Measurements from ENCODE around the gene SNX6. TPM values are rescaled to one million over a fixed set of nuclear protein-coding genes. Genes with fewer than 3 reads are reported as not detected.

The SNX6 gene
- total and polyA plus RNA-seq, 2 donors: 62.9 to 86.5 TPM

DNA sequence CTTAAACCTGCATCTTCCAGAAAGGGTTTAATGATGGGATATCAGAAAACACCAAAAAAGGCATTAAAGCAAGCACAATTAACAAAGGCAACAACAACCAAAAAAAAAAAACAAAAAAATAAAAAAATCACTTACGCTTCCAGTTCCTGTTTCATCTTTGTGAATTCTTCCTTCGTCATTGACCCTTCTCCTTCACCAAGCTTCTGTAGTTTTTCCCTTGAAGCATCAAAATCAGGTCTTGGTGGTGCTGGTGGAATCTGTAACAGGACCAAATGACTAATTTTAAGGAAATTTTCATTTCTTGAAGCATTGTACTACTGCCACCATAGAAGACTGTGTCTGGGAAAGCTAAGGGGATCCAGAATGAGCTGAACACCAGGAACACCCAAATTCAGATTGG is 24.5 kb downstream of the SNX6 start:
- WGBS: 94% methylated on average over 2 of the region's 2 CpGs

DNA sequence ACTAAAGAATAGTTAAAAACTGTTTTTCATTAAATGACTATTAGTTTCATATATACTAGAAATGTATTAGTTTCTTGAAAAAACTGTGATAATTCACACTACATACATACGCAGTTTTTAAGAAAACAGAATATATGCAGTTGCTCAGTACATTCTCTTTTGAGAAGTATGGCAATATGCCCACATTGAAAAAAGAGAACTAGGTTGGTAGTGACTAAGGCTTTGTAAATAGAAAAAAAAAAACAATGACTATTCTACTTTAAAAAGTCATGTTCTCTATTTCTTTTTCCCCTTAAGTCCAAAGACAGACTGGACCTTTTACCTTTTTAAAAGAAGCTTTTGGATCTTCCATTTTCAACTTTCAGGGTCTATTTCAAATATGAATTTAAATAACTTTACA is 25.0 kb downstream of the SNX6 start:
- no peak for DNase-seq (ENCODE audit: low read depth in 6 of 9, low spot score in 9 of 9)
- WGBS: 96% methylated on average over 1 of the region's 1 CpG
- H3K4me3 ChIP-seq (ENCODE audit: low read length in 2 of 2): no peak overlapping the region
- H3K9me3 ChIP-seq (ENCODE audit: control insufficient read depth in 2 of 2, insufficient read depth in 1 of 2, low read length in 1 of 2): no peaks in the 10 kb centered on the region
- H3K27me3 ChIP-seq (ENCODE audit: control insufficient read depth in 2 of 2, insufficient read depth in 1 of 2, low read length in 1 of 2): no peaks in the 10 kb centered on the region
- no peaks in the 10 kb centered on the region for H3K4me1 ChIP-seq (ENCODE audit: control insufficient read depth in 2 of 2, insufficient read depth in 2 of 2, low read length in 2 of 2)
- H3K27ac ChIP-seq (ENCODE audit: low read depth in 1 of 2, low read length in 1 of 2): no peak overlapping the region
- H3K36me3 ChIP-seq (ENCODE audit: control insufficient read depth in 2 of 2, insufficient read depth in 2 of 2, low read length in 1 of 2): peaks cover 37 to 67% of the 10 kb centered on the region in 2 donors

More for the DNA sequence above, 24.5 kb downstream of the SNX6 start:
- Histone ChIP-seq H3K27me3 (ENCODE audit: control insufficient read depth in 2 of 2, insufficient read depth in 1 of 2, low read length in 1 of 2) (no peaks in the 10 kb centered on the region), H3K4me3 (ENCODE audit: low read length in 2 of 2) (no peak overlapping the region), H3K27ac (ENCODE audit: low read depth in 1 of 2, low read length in 1 of 2) (no peak overlapping the region), H3K9me3 (ENCODE audit: control insufficient read depth in 2 of 2, insufficient read depth in 1 of 2, low read length in 1 of 2) (no peaks in the 10 kb centered on the region), H3K36me3 (ENCODE audit: control insufficient read depth in 2 of 2, insufficient read depth in 2 of 2, low read length in 1 of 2) (peaks cover 32 to 63% of the 10 kb centered on the region in 2 donors), H3K4me1 (ENCODE audit: control insufficient read depth in 2 of 2, insufficient read depth in 2 of 2, low read length in 2 of 2) (no peaks in the 10 kb centered on the region)
- no peak for DNase-seq (ENCODE audit: low read depth in 6 of 9, low spot score in 9 of 9)

DNA sequence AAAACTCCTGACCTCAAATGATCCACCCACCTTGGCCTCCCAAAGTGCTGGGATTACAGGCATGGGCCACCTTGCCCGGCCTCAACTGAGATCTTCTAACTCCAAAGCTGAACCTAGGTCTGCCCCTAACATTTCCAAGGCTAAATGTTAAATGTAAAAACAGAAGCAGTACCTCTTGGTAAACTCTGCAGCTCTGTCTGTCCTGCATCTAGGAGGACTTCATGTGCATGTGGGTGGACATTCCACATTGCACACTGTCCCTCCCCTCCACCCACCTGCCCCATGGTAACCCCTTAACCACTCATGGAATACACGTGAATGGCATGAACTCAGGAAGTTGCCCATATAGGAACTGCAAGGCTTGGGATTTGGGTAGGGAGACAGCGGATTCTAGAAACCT is 33.1 kb downstream of the SNX6 start:
- 98% methylated on average over 3 of the region's 3 CpGs for WGBS
- DNase-seq (ENCODE audit: low read depth in 6 of 9, low spot score in 9 of 9): no peak
- H3K36me3 ChIP-seq (ENCODE audit: control insufficient read depth in 2 of 2, insufficient read depth in 2 of 2, low read length in 1 of 2): peaks cover 58 to 74% of the 10 kb centered on the region in 2 donors

DNA sequence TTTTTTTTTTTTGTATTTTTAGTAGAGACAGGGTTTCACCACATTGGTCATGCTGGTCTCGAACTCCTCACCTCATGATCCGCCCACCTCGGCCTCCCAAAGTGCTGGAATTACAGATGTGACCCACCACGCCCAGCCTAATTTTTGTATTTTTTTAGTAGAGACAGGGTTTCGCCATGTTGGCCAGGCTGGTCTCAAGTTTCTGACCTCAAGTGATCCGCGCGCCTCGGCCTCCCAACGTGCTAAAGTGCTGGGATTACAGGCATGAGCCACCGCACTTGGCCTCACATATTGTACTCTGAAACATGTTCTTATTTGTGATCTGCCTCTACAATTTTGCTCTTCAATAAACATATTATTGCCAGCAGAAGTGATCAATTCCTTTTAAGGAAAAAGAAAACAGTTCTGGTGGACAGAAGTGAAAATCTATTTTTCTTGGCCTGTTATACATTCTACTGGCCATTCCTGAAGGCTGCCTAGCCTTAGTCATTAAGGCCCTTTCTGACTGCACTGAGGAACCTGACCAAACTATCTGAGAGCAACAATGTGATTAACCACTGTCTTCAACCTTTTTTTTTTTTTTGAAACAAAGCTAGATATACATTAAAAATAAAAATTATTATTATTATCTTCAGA is 36.1 kb downstream of the SNX6 start:
- Histone ChIP-seq H3K4me3 (ENCODE audit: low read length in 2 of 2) (no peak overlapping the region), H3K27ac (ENCODE audit: low read depth in 1 of 2, low read length in 1 of 2) (no peak overlapping the region), H3K4me1 (ENCODE audit: control insufficient read depth in 2 of 2, insufficient read depth in 2 of 2, low read length in 2 of 2) (no peaks in the 10 kb centered on the region), H3K9me3 (ENCODE audit: control insufficient read depth in 2 of 2, insufficient read depth in 1 of 2, low read length in 1 of 2) (no peaks in the 10 kb centered on the region), H3K36me3 (ENCODE audit: control insufficient read depth in 2 of 2, insufficient read depth in 2 of 2, low read length in 1 of 2) (peaks cover 50 to 78% of the 10 kb centered on the region in 2 donors), H3K27me3 (ENCODE audit: control insufficient read depth in 2 of 2, insufficient read depth in 1 of 2, low read length in 1 of 2) (no peaks in the 10 kb centered on the region)
- no peak for DNase-seq (ENCODE audit: low read depth in 6 of 9, low spot score in 9 of 9)
- 98% methylated on average over 11 of the region's 11 CpGs for WGBS

More for the DNA sequence above, 33.1 kb downstream of the SNX6 start:
- H3K27ac ChIP-seq (ENCODE audit: low read depth in 1 of 2, low read length in 1 of 2): no peak overlapping the region
- no peaks in the 10 kb centered on the region for H3K27me3 ChIP-seq (ENCODE audit: control insufficient read depth in 2 of 2, insufficient read depth in 1 of 2, low read length in 1 of 2)
- no peak overlapping the region for H3K4me3 ChIP-seq (ENCODE audit: low read length in 2 of 2)
- no peaks in the 10 kb centered on the region for H3K4me1 ChIP-seq (ENCODE audit: control insufficient read depth in 2 of 2, insufficient read depth in 2 of 2, low read length in 2 of 2)
- no peaks in the 10 kb centered on the region for H3K9me3 ChIP-seq (ENCODE audit: control insufficient read depth in 2 of 2, insufficient read depth in 1 of 2, low read length in 1 of 2)

DNA sequence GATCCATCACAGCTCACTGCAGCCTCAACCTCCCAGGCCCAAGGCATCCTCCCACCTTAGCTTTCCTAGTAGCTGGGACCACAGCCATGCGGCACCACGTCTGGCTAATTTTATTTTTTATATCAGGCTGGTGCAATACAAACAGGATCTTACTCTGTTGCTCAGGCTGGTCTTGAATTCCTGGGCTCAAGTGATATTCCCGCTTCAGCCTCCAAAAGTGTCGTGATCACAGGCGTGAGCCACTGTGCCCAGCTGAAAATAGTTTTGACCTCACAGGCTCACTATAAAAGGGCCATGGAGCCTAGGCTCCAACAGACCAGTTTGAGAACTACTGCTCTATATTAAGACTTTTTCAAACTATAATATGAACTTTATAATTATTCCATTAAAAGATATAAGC is 37.3 kb downstream of the SNX6 start:
- no peaks in the 10 kb centered on the region for H3K9me3 ChIP-seq (ENCODE audit: control insufficient read depth in 2 of 2, insufficient read depth in 1 of 2, low read length in 1 of 2)
- no peak for DNase-seq (ENCODE audit: low read depth in 6 of 9, low spot score in 9 of 9)
- H3K36me3 ChIP-seq (ENCODE audit: control insufficient read depth in 2 of 2, insufficient read depth in 2 of 2, low read length in 1 of 2): peaks cover 47 to 69% of the 10 kb centered on the region in 2 donors
- no peak overlapping the region for H3K4me3 ChIP-seq (ENCODE audit: low read length in 2 of 2)
- no peaks in the 10 kb centered on the region for H3K4me1 ChIP-seq (ENCODE audit: control insufficient read depth in 2 of 2, insufficient read depth in 2 of 2, low read length in 2 of 2)
- no peaks in the 10 kb centered on the region for H3K27me3 ChIP-seq (ENCODE audit: control insufficient read depth in 2 of 2, insufficient read depth in 1 of 2, low read length in 1 of 2)
- WGBS: 99% methylated on average over 5 of the region's 5 CpGs
- no peak overlapping the region for H3K27ac ChIP-seq (ENCODE audit: low read depth in 1 of 2, low read length in 1 of 2)

DNA sequence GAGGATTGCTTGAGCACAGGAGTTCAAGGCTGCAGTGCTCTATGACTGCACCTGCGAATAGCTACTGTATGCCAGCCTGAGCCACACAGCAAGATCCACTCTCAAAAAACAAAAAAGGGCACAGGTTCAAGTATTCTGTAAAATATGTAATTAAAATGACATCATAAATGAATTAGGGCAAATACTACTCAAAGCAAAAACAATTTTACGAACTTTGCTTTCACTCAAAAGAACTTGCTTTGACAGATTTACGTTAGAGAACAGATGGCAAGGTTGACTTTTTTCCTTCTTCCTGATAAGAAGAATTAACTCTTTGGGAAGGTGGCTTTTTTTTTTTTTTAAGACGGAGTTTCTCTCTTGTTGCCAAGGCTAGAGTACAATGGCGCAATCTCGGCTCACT is 46.4 kb downstream of the SNX6 start:
- Histone ChIP-seq H3K36me3 (ENCODE audit: control insufficient read depth in 2 of 2, insufficient read depth in 2 of 2, low read length in 1 of 2) (peaks cover 42 to 47% of the 10 kb centered on the region in 2 donors), H3K4me1 (ENCODE audit: control insufficient read depth in 2 of 2, insufficient read depth in 2 of 2, low read length in 2 of 2) (no peaks in the 10 kb centered on the region), H3K4me3 (ENCODE audit: low read length in 2 of 2) (no peak overlapping the region), H3K27ac (ENCODE audit: low read depth in 1 of 2, low read length in 1 of 2) (no peak overlapping the region), H3K27me3 (ENCODE audit: control insufficient read depth in 2 of 2, insufficient read depth in 1 of 2, low read length in 1 of 2) (no peaks in the 10 kb centered on the region), H3K9me3 (ENCODE audit: control insufficient read depth in 2 of 2, insufficient read depth in 1 of 2, low read length in 1 of 2) (no peaks in the 10 kb centered on the region)
- DNase-seq (ENCODE audit: low read depth in 6 of 9, low spot score in 9 of 9): no peak
- 97% methylated on average over 6 of the region's 6 CpGs for WGBS

DNA sequence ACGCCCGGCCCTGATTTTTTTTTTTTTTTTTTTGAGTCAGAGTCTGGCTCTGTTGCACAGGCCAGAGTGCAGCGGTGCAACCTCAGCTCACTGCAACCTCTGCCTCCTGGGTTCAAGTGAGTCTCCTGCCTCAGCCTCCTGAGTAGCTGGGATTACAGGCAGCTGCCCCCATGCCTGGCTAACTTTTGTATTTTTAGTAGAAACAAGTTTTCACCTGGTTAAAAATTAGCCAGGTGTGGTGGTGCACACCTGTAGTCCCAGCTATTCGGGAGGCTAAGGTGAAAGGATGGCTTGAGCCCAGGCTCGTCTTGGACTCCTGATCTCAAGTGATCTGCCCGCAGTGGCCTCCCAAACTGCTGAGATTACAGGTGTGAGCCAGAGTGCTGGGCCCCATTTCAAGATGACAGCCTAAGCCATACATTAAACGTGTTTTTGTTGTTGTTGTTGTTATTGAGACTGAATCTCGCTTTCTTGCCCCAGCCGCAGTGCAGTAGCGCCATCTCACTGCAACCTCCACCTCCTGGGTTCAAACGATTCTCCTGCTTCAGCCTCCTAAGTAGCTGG is 47.7 kb downstream of the SNX6 start:
- H3K27me3 ChIP-seq (ENCODE audit: control insufficient read depth in 2 of 2, insufficient read depth in 1 of 2, low read length in 1 of 2): no peaks in the 10 kb centered on the region
- peaks cover 42 to 50% of the 10 kb centered on the region in 2 donors for H3K36me3 ChIP-seq (ENCODE audit: control insufficient read depth in 2 of 2, insufficient read depth in 2 of 2, low read length in 1 of 2)
- H3K27ac ChIP-seq (ENCODE audit: low read depth in 1 of 2, low read length in 1 of 2): no peak overlapping the region
- 98% methylated on average over 10 of the region's 11 CpGs for WGBS
- H3K4me1 ChIP-seq (ENCODE audit: control insufficient read depth in 2 of 2, insufficient read depth in 2 of 2, low read length in 2 of 2): no peaks in the 10 kb centered on the region
- H3K9me3 ChIP-seq (ENCODE audit: control insufficient read depth in 2 of 2, insufficient read depth in 1 of 2, low read length in 1 of 2): no peaks in the 10 kb centered on the region
- no peak overlapping the region for H3K4me3 ChIP-seq (ENCODE audit: low read length in 2 of 2)
- DNase-seq (ENCODE audit: low read depth in 6 of 9, low spot score in 9 of 9): no peak

DNA sequence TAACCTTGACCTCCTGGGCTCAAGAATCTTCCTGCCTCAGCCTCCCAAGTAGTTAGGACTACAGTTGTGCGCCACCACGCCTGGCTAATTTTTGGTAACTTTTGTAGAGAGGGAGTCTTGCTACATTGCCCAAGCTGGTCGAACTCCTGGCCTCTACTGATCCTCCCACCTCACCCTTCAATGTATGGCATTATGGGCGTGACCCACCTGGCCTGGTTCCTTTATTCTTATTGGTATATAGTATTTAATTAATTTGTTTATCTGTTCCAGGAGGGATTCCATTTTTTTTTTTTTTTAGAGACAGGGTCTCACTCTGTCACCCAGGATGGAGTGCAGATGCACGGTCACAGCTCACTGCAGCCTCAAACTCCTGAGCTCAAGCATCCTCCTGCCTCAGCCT is 49.6 kb downstream of the SNX6 start:
- Histone ChIP-seq H3K4me1 (ENCODE audit: control insufficient read depth in 2 of 2, insufficient read depth in 2 of 2, low read length in 2 of 2) (no peaks in the 10 kb centered on the region), H3K9me3 (ENCODE audit: control insufficient read depth in 2 of 2, insufficient read depth in 1 of 2, low read length in 1 of 2) (no peaks in the 10 kb centered on the region), H3K27ac (ENCODE audit: low read depth in 1 of 2, low read length in 1 of 2) (no peak overlapping the region), H3K27me3 (ENCODE audit: control insufficient read depth in 2 of 2, insufficient read depth in 1 of 2, low read length in 1 of 2) (no peaks in the 10 kb centered on the region), H3K36me3 (ENCODE audit: control insufficient read depth in 2 of 2, insufficient read depth in 2 of 2, low read length in 1 of 2) (peaks cover 34 to 40% of the 10 kb centered on the region in 2 donors), H3K4me3 (ENCODE audit: low read length in 2 of 2) (no peak overlapping the region)
- DNase-seq (ENCODE audit: low read depth in 6 of 9, low spot score in 9 of 9): no peak
- 97% methylated on average over 5 of the region's 5 CpGs for WGBS

DNA sequence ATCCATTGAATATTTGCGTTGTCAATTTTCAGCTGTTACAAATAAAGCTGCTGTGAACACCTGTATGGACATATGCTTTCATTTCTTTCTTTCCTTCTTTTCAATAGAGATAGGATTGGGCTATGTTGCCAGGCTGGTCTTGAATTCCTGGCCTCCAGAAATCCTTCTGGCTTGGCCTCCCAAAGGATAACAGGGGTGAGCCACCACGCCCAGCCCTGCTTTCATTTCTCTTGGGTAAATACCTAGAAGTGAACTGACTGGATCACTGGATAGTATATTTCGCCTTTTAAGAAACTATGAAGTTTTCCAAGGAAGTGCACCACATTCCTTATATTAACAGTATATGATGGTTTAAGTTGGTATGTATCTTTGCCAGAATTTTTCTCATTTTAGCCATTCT is 58.2 kb downstream of the SNX6 start:
- Histone ChIP-seq H3K4me1 (ENCODE audit: control insufficient read depth in 2 of 2, insufficient read depth in 2 of 2, low read length in 2 of 2) (no peaks in the 10 kb centered on the region), H3K36me3 (ENCODE audit: control insufficient read depth in 2 of 2, insufficient read depth in 2 of 2, low read length in 1 of 2) (peaks cover 33 to 38% of the 10 kb centered on the region in 2 donors), H3K9me3 (ENCODE audit: control insufficient read depth in 2 of 2, insufficient read depth in 1 of 2, low read length in 1 of 2) (no peaks in the 10 kb centered on the region), H3K27ac (ENCODE audit: low read depth in 1 of 2, low read length in 1 of 2) (no peak overlapping the region), H3K4me3 (ENCODE audit: low read length in 2 of 2) (no peak overlapping the region), H3K27me3 (ENCODE audit: control insufficient read depth in 2 of 2, insufficient read depth in 1 of 2, low read length in 1 of 2) (no peaks in the 10 kb centered on the region)
- no peak for DNase-seq (ENCODE audit: low read depth in 6 of 9, low spot score in 9 of 9)
- 98% methylated on average over 3 of the region's 3 CpGs for WGBS
